RCC 7860 (cell line): ENCODE results near the gene SMIM34.
"Not testable (repeated sequence)": the region's sequence is repeated elsewhere in the genome, so short reads cannot be mapped to it uniquely, and the experiment has no call there.

ENCODE experiments used
- DNase-seq: peaks from one replicate; pipeline ENCODE4 v3.0.0-alpha.2; 2015; ENCODE audit warnings: low spot score
- FAIRE-seq: peaks from 2 replicates; lab custom pipeline; 2012; peaks lifted over from hg19 to GRCh38; lab: Jason Lieb, UNC

The SMIM34 gene

GRCh38 chr21:34374940-34375618 is 48.7 kb downstream of the SMIM34 start, which contains the start of gene SMIM11:
Gene SMIM11, plus strand, starts transcription at chr21:34375507. Its CDS starts 3,998 bp downstream, at chr21:34379505.
- not testable (repeated sequence) for FAIRE-seq, DNase-seq

GRCh38 chr21:34374462-34374861 is 49.3 kb downstream of the SMIM34 start:
- DNase-seq, FAIRE-seq: not testable (repeated sequence)

- no peak for DNase-seq
- no peak for FAIRE-seq
Observed at GRCh38 chr21:34372321-34372720, 51.4 kb downstream of the SMIM34 start.

GRCh38 chr21:34369741-34370140 is 54.0 kb downstream of the SMIM34 start:
- no peak for FAIRE-seq
- DNase-seq: no peak
